HepG2 (cell line): Measurements from ENCODE around the gene ITIH3. TPM values are rescaled to one million over a fixed set of nuclear protein-coding genes. Genes with fewer than 3 reads are reported as not detected.

Experiments
- ATAC-seq: fragments of 200-7000 bp; cut with Tn5 transposase; 3 replicates; pipeline ENCODE4 v1.9.1; 2020; ENCODE audit warnings: mild to moderate bottlenecking, moderate library complexity
- BruUV-seq: library from RNA; stranded (reverse); fragments of 400-500 nt; replicated peaks from 2 replicates; lab custom pipeline; 2021; lab: Mats Ljungman, UMichigan
- CTCF ChIA-PET: fragments of 300-600 bp; formaldehyde crosslinking; extraction: SDS; loops from one replicate; lab custom pipeline; 2021; ENCODE audit warnings: low total read pairs, inconsistent platforms, low intra/inter-chr PET ratio; lab: Yijun Ruan, JAX
- POLR2A ChIA-PET: fragments of 350-600 bp; sonication (Branson Sonifier 250); formaldehyde crosslinking; loops from one replicate; lab custom pipeline; 2020; ENCODE audit warnings: antibody characterized with exemption, inconsistent platforms; lab: Yijun Ruan, JAX
- DNase-seq: peaks from one replicate; pipeline ENCODE4 v3.0.0-alpha.2; 2015; ENCODE audit warnings: low spot score
- FAIRE-seq: peaks from 3 replicates; lab custom pipeline; 2011; peaks lifted over from hg19 to GRCh38; lab: Jason Lieb, UNC
- H2AFZ ChIP-seq: one replicate; pipeline ENCODE4 v1.6.1; 2011; ENCODE audit warnings: low read length, inconsistent platforms
- H3K27ac ChIP-seq: fragments of 300-600 bp; 3 replicates; pipeline ENCODE4 v1.8.0; 2011; ENCODE audit warnings: mixed run types, mild to moderate bottlenecking, mixed read lengths, low read length, inconsistent platforms; ENCODE audit not compliant: insufficient read depth; ENCODE audit errors: extremely low read length
- H3K27me3 ChIP-seq, 2 experiments: fragments of 200-600 bp in 1 of 2; 2 replicates in 1 of 2; 3 replicates in 1 of 2; pipeline versions ENCODE4 v1.6.0 to v1.8.0; 2011; ENCODE audit warnings: low read length in 2 of 2, mild to moderate bottlenecking in 2 of 2, moderate library complexity in 2 of 2, inconsistent platforms in 1 of 2; ENCODE audit not compliant: insufficient read depth in 2 of 2, control insufficient read depth in 1 of 2
- H3K36me3 ChIP-seq, 2 experiments: fragments of 200-600 bp in 1 of 2; replicated peaks in 1 of 2; 2 replicates in 1 of 2; 3 replicates in 1 of 2; pipeline versions ENCODE4 v1.5.1 to v1.8.0; 2011; ENCODE audit warnings: low read length in 2 of 2, inconsistent platforms in 1 of 2; ENCODE audit not compliant: insufficient read depth in 2 of 2, control insufficient read depth in 1 of 2
- H3K4me1 ChIP-seq: 2 replicates; pipeline ENCODE4 v1.5.1; 2012; ENCODE audit warnings: low read length, inconsistent platforms; ENCODE audit not compliant: insufficient read depth
- H3K4me2 ChIP-seq: 2 replicates; pipeline ENCODE4 v1.6.0; 2011; ENCODE audit warnings: low read depth, low read length, inconsistent platforms
- H3K4me3 ChIP-seq, 3 experiments: fragments of 200-600 bp in 1 of 3; sonication (generic), shearing (Covaris generic) in 1 of 3; replicated peaks in 1 of 3; 2 replicates each; pipeline ENCODE4 v1.5.1; 2011 to 2016; ENCODE audit warnings: low read length in 3 of 3, inconsistent platforms in 2 of 3, low read depth in 2 of 3, mild to moderate bottlenecking in 2 of 3, control low read depth in 1 of 3, mixed read lengths in 1 of 3; ENCODE audit not compliant: insufficient read depth in 1 of 3
- H3K79me2 ChIP-seq: one replicate; pipeline ENCODE4 v1.6.1; 2011; ENCODE audit warnings: low read length, inconsistent platforms; ENCODE audit not compliant: insufficient read depth
- H3K9ac ChIP-seq: 2 replicates; pipeline ENCODE4 v1.6.0; 2011; ENCODE audit warnings: mild to moderate bottlenecking, low read depth, low read length, inconsistent platforms; ENCODE audit not compliant: insufficient read depth
- H3K9me3 ChIP-seq: 2 replicates; pipeline ENCODE4 v1.5.1; 2012; ENCODE audit warnings: mild to moderate bottlenecking, low read length
- H4K20me1 ChIP-seq: 2 replicates; pipeline ENCODE4 v1.6.0; 2011; ENCODE audit warnings: inconsistent platforms, mild to moderate bottlenecking, low read length, moderate library complexity; ENCODE audit not compliant: insufficient read depth
- MEIS2 ChIP-seq: sonication (generic); formaldehyde crosslinking; IDR thresholded peaks from 2 replicates; pipeline ENCODE4 v1.9.0; 2021; ENCODE audit warnings: mild to moderate bottlenecking, missing genetic modification reagents
- MYC ChIP-seq: sonication (generic); formaldehyde crosslinking; IDR thresholded peaks from 2 replicates; pipeline ENCODE4 v1.9.0; 2021; ENCODE audit warnings: missing genetic modification reagents, borderline replicate concordance
- SRSF1 ChIP-seq: fragments of 200-400 bp; formaldehyde crosslinking; optimal IDR thresholded peaks from 2 replicates; pipeline ENCODE3; 2017; ENCODE audit warnings: mild to moderate bottlenecking, low read depth, low read length, moderate library complexity
- SRY ChIP-seq: sonication (generic); formaldehyde crosslinking; IDR thresholded peaks from 2 replicates; pipeline ENCODE4 v1.8.0; 2022; ENCODE audit warnings: mild to moderate bottlenecking, missing genetic modification reagents
- ZNF563 ChIP-seq: sonication (generic); formaldehyde crosslinking; IDR thresholded peaks from 2 replicates; pipeline ENCODE4 v1.8.0; 2022; ENCODE audit warnings: mild to moderate bottlenecking, moderate library complexity, missing genetic modification reagents
- ZNF605 ChIP-seq: sonication (generic); formaldehyde crosslinking; IDR thresholded peaks from 2 replicates; pipeline ENCODE4 v1.8.0; 2022; ENCODE audit warnings: mild to moderate bottlenecking, missing genetic modification reagents
- WGBS: methylation state at CpG from one replicate; pipeline ENCODE4 v1.1.6; 2017; ENCODE audit warnings: low lambda C conversion rate; 5-methylcytosine and 5-hydroxymethylcytosine counted together
- in situ Hi-C: cut with HindIII; loops from 2 replicates; pipeline ENCODE4 v1.10.0; 2017; ENCODE audit warnings: low pct_unique_long_range_greater_than_20kb; ENCODE audit not compliant: extremely low pct_ligation_motif_present
- intact Hi-C: fragments of 100-400 bp; cut with micrococcal nuclease; formaldehyde crosslinking; loops from one replicate; pipeline ENCODE4 v1.10.0; 2022; ENCODE audit not compliant: unreplicated experiment
- polyA plus RNA-seq, 8 experiments: library from polyadenylated mRNA; depleted of rRNA in 3 of 8; stranded (reverse) in 7 of 8; unstranded in 1 of 8; fragments of >200 nt; fragmentation: Illumina TruSeq in 4 of 8; extraction: Trizol in 4 of 8; gene quantifications; 2 replicates each; pipeline versions ENCODE4 v1.2.1 to v1.2.3, GENCODE V29; 2011 to 2016; ENCODE audit warnings: low read depth in 4 of 8, missing spikeins in 1 of 8, mixed read lengths in 1 of 8; ENCODE audit not compliant: insufficient read depth in 1 of 8
- total RNA-seq, 5 experiments: library from RNA; depleted of rRNA; stranded (reverse); fragments of >200 nt; fragmentation: Illumina TruSeq; extraction: Trizol; gene quantifications; 2 replicates each; pipeline ENCODE4 v1.2.3, GENCODE V29; 2016; ENCODE audit warnings: low read depth in 1 of 5
- TF ChIP-seq, protein P1 (sequence below): sonication (generic); formaldehyde crosslinking; IDR thresholded peaks from 2 replicates; pipeline ENCODE4 v1.5.0; 2020; ENCODE audit warnings: mild to moderate bottlenecking, missing genetic modification reagents, moderate library complexity
- TF ChIP-seq, protein P2 (sequence below): sonication (generic); formaldehyde crosslinking; IDR thresholded peaks from 2 replicates; pipeline ENCODE4 v1.4.0; 2020; ENCODE audit warnings: missing genetic modification reagents
- TF ChIP-seq, protein P3 (sequence below): sonication (generic); formaldehyde crosslinking; IDR thresholded peaks from 2 replicates; pipeline ENCODE4 v1.9.0; 2021; ENCODE audit warnings: missing genetic modification reagents, mild to moderate bottlenecking, borderline replicate concordance
- TF ChIP-seq, protein P4 (sequence below): sonication (generic); formaldehyde crosslinking; IDR thresholded peaks from 2 replicates; pipeline ENCODE4 v1.4.0; 2020; ENCODE audit warnings: missing genetic modification reagents, borderline replicate concordance

ITIH3 gene
- total and polyA plus RNA-seq, 2 of the 13 experiments (the other 11 are each of a cell fraction or from before 2014, with no cell fraction given): 105 to 632 TPM

DNA sequence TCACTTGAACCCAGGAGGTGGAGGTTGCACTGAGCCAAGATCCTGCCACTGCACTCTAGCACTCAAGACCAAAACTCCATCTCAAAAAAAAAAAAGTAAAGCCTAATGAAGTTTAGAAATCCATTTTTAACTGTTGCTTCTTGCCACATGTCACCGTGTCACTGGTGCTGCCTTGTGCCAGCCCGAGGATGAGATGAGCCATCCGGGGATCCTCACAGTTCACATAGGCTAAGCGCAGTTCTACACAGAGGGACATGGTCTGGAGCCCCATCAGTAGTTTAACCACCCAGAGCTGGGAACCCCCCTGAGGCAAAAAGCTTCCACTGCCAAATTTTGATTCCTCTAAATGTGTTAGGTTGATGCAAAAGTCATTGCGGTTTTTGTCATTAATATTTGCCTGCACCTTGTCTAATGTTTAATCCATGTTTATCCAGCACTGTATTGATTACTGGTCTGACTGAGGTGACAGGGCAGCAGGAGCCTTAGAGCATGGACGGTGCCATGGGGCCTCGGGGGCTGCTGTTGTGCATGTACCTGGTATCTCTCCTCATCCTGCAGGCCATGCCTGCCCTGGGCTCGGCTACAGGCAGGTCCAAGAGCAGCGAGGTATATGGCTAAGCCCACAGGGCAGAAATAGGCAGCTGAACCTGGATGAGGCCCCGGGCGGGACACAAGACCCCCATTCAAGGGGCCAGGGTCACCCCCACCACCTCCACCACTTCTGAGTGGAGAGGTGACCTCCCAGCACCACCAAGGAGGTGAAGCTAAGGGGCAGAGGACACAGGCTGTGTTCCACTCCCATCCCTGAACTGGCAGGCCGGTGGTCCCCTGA is 17.3 kb upstream of the ITIH3 start, which contains the start of gene ITIH1:
ITIH1 (plus strand) TSS at position 473 of the 832 bp plus-strand sequence; CDS start at position 490, 17 bp downstream.
- no TSS peak for BruUV-seq
- intact Hi-C loops: loop anchor here (10.0 kb wide), 1 partner anchor 47 kb away; no protein-coding TSS in a partner anchor
- TF ChIP-seq MEIS2 (CRISPR knock-in tag): no peak
- TF ChIP-seq, protein P1, sequence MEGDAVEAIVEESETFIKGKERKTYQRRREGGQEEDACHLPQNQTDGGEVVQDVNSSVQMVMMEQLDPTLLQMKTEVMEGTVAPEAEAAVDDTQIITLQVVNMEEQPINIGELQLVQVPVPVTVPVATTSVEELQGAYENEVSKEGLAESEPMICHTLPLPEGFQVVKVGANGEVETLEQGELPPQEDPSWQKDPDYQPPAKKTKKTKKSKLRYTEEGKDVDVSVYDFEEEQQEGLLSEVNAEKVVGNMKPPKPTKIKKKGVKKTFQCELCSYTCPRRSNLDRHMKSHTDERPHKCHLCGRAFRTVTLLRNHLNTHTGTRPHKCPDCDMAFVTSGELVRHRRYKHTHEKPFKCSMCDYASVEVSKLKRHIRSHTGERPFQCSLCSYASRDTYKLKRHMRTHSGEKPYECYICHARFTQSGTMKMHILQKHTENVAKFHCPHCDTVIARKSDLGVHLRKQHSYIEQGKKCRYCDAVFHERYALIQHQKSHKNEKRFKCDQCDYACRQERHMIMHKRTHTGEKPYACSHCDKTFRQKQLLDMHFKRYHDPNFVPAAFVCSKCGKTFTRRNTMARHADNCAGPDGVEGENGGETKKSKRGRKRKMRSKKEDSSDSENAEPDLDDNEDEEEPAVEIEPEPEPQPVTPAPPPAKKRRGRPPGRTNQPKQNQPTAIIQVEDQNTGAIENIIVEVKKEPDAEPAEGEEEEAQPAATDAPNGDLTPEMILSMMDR (CRISPR knock-in tag): no peak
- no peak for TF ChIP-seq ZNF563 (CRISPR knock-in tag)
- TF ChIP-seq, protein P2, sequence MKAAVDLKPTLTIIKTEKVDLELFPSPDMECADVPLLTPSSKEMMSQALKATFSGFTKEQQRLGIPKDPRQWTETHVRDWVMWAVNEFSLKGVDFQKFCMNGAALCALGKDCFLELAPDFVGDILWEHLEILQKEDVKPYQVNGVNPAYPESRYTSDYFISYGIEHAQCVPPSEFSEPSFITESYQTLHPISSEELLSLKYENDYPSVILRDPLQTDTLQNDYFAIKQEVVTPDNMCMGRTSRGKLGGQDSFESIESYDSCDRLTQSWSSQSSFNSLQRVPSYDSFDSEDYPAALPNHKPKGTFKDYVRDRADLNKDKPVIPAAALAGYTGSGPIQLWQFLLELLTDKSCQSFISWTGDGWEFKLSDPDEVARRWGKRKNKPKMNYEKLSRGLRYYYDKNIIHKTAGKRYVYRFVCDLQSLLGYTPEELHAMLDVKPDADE (CRISPR knock-in tag): no peak
- no peak for TF ChIP-seq MYC (CRISPR knock-in tag)
- TF ChIP-seq SRSF1: no peak
- TF ChIP-seq, protein P3, sequence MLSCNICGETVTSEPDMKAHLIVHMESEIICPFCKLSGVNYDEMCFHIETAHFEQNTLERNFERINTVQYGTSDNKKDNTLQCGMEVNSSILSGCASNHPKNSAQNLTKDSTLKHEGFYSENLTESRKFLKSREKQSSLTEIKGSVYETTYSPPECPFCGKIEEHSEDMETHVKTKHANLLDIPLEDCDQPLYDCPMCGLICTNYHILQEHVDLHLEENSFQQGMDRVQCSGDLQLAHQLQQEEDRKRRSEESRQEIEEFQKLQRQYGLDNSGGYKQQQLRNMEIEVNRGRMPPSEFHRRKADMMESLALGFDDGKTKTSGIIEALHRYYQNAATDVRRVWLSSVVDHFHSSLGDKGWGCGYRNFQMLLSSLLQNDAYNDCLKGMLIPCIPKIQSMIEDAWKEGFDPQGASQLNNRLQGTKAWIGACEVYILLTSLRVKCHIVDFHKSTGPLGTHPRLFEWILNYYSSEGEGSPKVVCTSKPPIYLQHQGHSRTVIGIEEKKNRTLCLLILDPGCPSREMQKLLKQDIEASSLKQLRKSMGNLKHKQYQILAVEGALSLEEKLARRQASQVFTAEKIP (CRISPR knock-in tag): no peak
- no peak for TF ChIP-seq ZNF605 (CRISPR knock-in tag)
- TF ChIP-seq, protein P4, sequence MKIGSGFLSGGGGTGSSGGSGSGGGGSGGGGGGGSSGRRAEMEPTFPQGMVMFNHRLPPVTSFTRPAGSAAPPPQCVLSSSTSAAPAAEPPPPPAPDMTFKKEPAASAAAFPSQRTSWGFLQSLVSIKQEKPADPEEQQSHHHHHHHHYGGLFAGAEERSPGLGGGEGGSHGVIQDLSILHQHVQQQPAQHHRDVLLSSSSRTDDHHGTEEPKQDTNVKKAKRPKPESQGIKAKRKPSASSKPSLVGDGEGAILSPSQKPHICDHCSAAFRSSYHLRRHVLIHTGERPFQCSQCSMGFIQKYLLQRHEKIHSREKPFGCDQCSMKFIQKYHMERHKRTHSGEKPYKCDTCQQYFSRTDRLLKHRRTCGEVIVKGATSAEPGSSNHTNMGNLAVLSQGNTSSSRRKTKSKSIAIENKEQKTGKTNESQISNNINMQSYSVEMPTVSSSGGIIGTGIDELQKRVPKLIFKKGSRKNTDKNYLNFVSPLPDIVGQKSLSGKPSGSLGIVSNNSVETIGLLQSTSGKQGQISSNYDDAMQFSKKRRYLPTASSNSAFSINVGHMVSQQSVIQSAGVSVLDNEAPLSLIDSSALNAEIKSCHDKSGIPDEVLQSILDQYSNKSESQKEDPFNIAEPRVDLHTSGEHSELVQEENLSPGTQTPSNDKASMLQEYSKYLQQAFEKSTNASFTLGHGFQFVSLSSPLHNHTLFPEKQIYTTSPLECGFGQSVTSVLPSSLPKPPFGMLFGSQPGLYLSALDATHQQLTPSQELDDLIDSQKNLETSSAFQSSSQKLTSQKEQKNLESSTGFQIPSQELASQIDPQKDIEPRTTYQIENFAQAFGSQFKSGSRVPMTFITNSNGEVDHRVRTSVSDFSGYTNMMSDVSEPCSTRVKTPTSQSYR (CRISPR knock-in tag): no peak
- no peak for TF ChIP-seq SRY (CRISPR knock-in tag)

More for the DNA sequence above, 17.3 kb upstream of the ITIH3 start, which contains the start of gene ITIH1:
- Histone ChIP-seq H3K36me3 (no peaks in the 10 kb centered on the region), H3K4me2 (peak within 1 kb of the TSS; percentile 27), H3K9me3 (no peaks in the 10 kb centered on the region), H3K9ac (peak within 1 kb of the TSS; percentile 59; the same call in 1 of the 2 replicates), H4K20me1 (no peaks in the 10 kb centered on the region), H3K79me2 (no peaks in the 10 kb centered on the region), H3K4me3 (no peak within 1 kb of the TSS), H2AFZ (no peak within 1 kb of the TSS), H3K4me1 (peaks cover 88% of the 10 kb centered on the region), H3K27ac (peak within 1 kb of the TSS; percentile 88), H3K27me3 (no peaks in the 10 kb centered on the region)
- FAIRE-seq (no peak), DNase-seq (no peak), ATAC-seq (peak; percentile 5; the same call in 1 of the 3 replicates)
- 70% methylated on average over 7 of the region's 12 CpGs for whole genome bisulfite sequencing
- in situ Hi-C loops: no loop called here
- ChIA-PET CTCF (no interaction called here), POLR2A (interaction anchor here (0.7 to 18.4 kb wide), 4 partner anchors 9 to 419 kb away, joined by 3 to 466 read pairs (median 32); partner anchors contain the start of genes GLT8D1, ITIH3 and SPCS1)
